IMR-90 (cell line): Measurements from ENCODE around the gene PMM1.

Experiments
- CTCF ChIP-seq: conservative IDR thresholded peaks from 2 replicates; pipeline ENCODE4 v1.5.1; 2012; ENCODE audit warnings: mild to moderate bottlenecking, low read depth, low read length, improper control_type of control experiment
- POLR2A ChIP-seq: IDR thresholded peaks from 2 replicates; pipeline ENCODE4 v1.6.1; 2012; ENCODE audit warnings: mild to moderate bottlenecking, low read depth, low read length

- no peak for TF ChIP-seq POLR2A
- no peak for TF ChIP-seq CTCF
Measured at GRCh38 chr22:41539146-41540005, 50.3 kb downstream of the PMM1 start.
